GM20000 (cell line): Measurements from ENCODE around the gene TAS2R41.

Source experiments
- DNase-seq: peaks from one replicate; pipeline ENCODE4 v3.0.0; 2012; ENCODE audit warnings: low spot score
- TF ChIP-seq, protein P1 (sequence below): IDR thresholded peaks from 2 replicates; pipeline ENCODE4 v1.5.1; 2012; ENCODE audit warnings: mild to moderate bottlenecking, control low read depth; ENCODE audit errors: extremely low read depth, missing control alignments

TAS2R41 gene

DNA sequence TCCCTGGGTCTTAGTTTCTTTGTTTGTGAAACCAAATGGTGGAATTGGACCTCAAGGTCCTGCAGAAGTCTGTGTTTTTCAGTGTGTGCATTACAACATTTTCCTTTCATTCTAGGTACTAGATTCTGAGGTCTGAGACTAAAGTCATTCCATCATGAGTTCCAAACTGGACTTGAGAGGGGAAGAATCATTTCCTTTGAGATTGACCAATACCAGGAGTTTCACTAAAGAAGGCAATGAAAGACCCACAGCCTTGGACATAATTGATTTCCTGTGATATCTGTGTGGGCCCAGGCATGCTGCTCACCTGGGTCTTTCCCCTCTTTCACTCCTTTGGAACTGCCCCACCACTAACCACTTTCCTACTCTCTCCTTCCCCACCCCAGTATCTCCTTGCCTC is 18.2 kb downstream of the TAS2R41 start:
- TF ChIP-seq, protein P1, sequence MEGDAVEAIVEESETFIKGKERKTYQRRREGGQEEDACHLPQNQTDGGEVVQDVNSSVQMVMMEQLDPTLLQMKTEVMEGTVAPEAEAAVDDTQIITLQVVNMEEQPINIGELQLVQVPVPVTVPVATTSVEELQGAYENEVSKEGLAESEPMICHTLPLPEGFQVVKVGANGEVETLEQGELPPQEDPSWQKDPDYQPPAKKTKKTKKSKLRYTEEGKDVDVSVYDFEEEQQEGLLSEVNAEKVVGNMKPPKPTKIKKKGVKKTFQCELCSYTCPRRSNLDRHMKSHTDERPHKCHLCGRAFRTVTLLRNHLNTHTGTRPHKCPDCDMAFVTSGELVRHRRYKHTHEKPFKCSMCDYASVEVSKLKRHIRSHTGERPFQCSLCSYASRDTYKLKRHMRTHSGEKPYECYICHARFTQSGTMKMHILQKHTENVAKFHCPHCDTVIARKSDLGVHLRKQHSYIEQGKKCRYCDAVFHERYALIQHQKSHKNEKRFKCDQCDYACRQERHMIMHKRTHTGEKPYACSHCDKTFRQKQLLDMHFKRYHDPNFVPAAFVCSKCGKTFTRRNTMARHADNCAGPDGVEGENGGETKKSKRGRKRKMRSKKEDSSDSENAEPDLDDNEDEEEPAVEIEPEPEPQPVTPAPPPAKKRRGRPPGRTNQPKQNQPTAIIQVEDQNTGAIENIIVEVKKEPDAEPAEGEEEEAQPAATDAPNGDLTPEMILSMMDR, result no peak
- no peak for DNase-seq

GRCh38 chr7:143496263-143496662 is 18.6 kb downstream of the TAS2R41 start:
- TF ChIP-seq, protein P1, result no peak
- DNase-seq, result no peak

DNA sequence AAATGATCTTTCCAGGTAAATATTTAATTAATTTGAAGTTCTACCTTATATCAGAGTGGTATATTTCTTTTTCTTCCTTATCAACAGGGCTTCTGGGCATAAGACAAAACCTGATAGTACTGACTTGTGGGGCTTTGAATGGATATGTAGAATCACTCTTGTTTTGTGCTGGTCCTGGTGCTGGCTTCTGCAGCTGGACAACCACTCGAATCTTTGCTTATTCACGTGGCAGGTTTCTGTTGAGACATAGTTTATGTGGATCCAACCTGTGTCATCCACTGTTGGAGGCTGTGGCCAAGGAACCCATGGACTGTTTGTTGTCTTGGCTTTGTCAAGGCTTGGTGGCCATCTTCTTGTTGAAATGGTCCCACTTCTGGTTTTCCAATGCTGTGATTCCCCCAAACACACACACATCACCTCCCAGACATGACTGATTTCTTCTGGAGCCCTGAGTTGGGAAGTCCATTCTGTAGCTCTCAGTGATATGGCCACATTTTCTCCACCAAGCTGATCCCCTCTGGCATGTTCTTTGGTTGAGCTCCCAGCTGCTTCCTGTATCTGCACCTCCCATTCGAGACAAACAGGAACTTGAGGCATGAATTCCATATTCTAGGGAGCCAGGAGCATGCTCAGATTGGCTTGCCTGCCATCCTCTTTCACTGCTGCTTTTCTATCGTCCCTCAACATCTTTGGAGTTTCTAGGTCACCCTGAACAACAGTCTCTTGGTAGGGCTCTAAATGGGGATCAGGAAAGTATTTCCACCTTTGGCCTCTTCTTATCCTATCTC is 19.5 kb downstream of the TAS2R41 start:
- DNase-seq, result no peak
- TF ChIP-seq, protein P1, result no peak

- TF ChIP-seq, protein P1, result no peak
- no peak for DNase-seq
Observed at GRCh38 chr7:143499246-143499645, 21.6 kb downstream of the TAS2R41 start.

GRCh38 chr7:143499743-143500348 is 22.2 kb downstream of the TAS2R41 start:
- TF ChIP-seq, protein P1, result no peak
- DNase-seq, result no peak

- TF ChIP-seq, protein P1, result no peak
- no peak for DNase-seq
Observed at GRCh38 chr7:143503261-143503660, 25.6 kb downstream of the TAS2R41 start.

- TF ChIP-seq, protein P1, result no peak
- no peak for DNase-seq
Observed at GRCh38 chr7:143504215-143504936, 26.7 kb downstream of the TAS2R41 start.
